SU-DHL-6 (cell line): ENCODE data around the gene GBF1.

Experiments
- EZH2phosphoT487 ChIP-seq: fragments of 200-600 bp; sonication (generic), shearing (Covaris generic); conservative IDR thresholded peaks from 2 replicates; pipeline ENCODE4 v1.6.1; 2018; ENCODE audit warnings: mild to moderate bottlenecking, antibody characterized with exemption, low read length, moderate library complexity, mixed read lengths
- TF ChIP-seq, protein P1 (sequence below): fragments of 200-600 bp; sonication (generic); IDR thresholded peaks from one replicate; pipeline ENCODE4 v1.5.1; 2017; ENCODE audit warnings: antibody characterized with exemption, mild to moderate bottlenecking, low read length, moderate library complexity; ENCODE audit not compliant: insufficient read depth, poor library complexity, severe bottlenecking

DNA sequence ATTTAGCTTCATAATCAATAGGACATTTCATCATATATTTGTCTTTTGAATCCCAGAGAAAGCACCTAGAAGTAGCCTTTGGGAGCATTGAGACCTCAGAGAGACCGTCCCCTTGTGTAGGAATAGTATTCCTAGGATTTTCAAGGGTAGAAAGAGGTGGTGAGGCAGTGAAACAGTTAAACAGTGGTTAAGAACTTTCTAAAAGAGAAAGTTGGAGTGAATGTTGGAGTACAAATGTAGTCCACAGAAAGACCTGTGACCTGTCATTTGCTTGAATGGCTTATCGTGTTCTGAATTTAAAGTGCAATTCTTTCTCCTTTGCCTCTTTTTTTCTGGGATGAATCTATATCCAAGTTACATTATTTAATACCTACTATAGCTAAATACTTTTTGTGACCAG lies 30.0 kb downstream of the GBF1 start:
- TF ChIP-seq, protein P1, sequence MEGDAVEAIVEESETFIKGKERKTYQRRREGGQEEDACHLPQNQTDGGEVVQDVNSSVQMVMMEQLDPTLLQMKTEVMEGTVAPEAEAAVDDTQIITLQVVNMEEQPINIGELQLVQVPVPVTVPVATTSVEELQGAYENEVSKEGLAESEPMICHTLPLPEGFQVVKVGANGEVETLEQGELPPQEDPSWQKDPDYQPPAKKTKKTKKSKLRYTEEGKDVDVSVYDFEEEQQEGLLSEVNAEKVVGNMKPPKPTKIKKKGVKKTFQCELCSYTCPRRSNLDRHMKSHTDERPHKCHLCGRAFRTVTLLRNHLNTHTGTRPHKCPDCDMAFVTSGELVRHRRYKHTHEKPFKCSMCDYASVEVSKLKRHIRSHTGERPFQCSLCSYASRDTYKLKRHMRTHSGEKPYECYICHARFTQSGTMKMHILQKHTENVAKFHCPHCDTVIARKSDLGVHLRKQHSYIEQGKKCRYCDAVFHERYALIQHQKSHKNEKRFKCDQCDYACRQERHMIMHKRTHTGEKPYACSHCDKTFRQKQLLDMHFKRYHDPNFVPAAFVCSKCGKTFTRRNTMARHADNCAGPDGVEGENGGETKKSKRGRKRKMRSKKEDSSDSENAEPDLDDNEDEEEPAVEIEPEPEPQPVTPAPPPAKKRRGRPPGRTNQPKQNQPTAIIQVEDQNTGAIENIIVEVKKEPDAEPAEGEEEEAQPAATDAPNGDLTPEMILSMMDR = no peak
- TF ChIP-seq EZH2phosphoT487 = no peak
